RKO (cell line): ENCODE data around the gene SORCS2.

Experiments
- DNase-seq: peaks from one replicate; pipeline ENCODE4 v3.0.0-alpha.2; 2016; ENCODE audit warnings: low spot score

The SORCS2 gene

DNA sequence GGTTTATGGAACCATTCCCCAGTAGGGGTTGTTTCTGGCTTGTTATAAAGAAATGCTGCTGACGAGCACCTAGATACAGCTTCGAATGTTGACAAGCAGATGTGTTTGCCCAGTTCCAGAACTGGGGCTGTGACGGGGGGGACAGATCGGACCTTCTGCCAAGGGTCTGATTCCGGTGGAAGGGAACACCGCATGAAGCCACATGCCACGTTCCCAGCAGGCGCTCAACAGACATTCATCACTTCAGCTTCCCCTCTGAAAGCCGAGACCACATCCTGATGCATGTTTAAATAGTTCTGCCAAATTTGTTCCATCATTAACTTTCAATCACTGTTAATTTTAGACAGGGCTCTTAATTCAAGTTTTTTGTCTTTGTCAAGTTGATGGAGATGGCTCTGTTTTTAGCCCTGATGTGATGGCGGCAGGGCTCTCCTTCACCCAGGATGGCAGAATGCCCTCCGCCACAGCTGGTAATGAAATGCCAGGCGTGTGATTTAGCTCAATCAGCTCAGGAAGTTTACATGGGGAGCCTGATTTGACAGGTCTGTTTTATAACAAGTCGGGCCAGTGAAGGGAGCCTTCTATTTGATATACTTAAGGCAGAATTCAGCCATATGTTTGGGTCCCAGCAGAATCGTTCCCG, 185.0 kb downstream of the SORCS2 start:
- DNase-seq = no peak

DNA sequence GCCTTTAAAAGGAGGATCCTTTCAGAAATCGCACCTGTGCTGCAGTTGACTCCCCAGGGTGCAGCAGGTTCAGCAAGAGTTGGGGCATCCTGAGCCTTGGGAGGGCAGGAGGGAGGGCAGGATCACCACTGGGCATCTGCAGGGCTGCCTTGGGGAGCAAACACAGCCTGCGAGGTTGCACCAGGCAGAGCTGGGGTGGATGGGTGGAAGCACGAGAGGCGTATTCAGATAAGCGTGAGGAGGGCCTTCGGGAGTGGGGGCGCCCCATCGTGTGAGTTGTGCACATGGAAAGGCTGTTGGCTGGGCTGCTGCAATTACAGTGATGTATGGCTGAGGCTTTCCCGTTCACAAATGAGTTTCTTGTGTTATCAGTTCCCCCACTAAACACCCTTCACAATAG, 186.8 kb downstream of the SORCS2 start:
- no peak for DNase-seq

DNA sequence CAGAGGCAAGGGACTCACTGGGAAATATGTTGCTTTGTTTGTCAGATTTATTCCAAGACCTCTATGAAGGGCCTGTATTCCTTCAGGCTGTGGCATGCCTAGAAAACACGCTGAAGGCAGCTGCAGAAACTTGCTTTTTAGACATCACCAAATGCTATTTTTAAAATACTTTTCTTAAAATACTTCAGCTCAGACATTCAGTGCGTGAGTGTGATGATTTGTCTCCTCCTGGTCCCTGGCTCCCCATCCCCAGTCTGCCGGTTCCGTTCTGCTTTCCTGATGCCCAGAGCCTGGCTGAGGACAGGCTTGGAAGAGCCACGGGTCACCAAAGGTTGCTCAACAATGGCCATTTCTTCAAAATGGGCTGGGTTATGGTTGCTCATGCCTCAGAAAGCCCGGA, 187.4 kb downstream of the SORCS2 start:
- no peak for DNase-seq

DNA sequence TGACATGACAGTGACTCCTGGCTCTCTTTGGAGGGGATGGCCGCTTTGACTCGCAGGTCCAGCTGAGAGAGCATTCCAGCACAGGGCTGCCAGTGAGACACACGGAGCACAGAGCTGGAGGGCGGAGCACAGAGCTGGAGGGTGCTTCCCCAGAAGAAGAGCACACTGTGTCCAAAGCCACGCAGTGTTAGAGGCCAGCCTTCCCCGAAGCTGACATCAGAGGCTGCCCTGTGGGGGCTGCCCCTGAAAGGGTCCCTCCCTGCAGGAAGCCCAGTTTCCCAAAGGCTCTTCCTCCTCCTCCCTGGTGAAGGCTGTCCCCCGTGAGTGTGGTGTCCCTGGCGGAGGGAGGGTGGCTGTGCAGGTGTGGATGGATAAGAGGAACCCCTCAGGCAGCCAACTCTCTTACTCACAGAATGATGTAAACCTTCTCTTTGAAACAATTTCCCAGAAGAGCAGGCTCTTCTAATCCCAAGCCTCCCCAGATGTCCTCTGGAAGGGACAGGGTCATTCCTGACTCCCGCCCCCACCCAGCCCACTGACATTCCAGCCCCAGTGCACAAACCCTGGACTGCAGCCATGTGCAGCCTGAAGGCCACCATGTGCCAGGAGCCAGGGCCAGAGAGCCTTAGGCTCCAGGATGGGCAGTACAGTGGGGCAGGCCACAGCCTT, 189.0 kb downstream of the SORCS2 start:
- no peak for DNase-seq

DNA sequence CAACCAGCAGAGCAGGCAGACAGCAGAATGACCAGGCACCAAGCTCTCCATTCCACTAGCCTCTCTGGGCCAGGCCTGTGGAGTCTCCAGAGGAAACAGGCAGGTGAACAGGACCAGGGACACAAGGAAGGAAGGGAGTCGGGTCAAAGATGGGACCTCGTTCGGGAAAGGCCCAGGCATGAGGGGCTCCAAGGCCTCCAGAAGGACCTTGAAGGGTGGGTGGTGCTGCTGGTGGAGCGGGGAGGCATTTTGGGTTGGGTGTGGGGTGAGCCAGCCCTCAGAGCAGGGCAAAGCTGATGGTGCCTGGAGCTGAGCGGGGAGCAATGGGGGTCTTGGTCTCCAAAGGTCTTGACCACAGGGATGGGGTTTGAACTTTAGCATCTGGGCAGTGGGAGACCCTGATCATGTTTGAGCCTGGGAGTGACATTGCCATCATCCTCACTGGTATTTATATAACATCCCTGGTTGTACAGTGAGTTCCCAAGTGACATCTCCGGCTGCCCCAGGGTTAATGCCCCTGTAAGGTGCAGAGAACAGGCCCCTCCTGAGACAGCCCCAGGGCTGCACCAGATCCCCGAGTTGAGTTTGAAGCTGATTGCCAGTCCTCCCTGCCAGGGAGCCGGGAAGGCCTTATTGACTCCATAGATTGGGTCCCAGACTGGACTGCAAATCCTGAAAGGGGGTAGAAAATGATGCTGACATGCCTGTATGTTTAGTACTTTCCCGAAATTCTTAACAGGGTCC, 189.7 kb downstream of the SORCS2 start:
- DNase-seq = no peak

DNA sequence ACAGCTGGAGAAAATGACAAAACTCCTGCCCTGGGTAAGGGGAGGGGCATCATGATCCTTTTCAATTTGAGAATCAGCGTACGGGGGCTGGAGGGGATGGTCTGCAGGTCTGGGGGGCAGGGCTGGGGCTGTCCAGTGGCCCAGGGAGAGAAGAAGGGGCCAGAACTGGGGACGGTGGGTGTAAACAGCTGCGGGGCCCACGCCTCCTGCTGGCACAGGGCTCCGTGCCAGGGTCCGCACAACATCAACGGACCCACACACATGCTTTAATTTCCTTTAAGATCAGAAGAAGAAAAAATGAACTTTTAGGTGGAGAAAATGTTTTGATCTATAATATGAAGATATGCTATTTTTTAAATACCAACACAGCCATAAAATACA, 190.3 kb downstream of the SORCS2 start:
- no peak for DNase-seq

DNA sequence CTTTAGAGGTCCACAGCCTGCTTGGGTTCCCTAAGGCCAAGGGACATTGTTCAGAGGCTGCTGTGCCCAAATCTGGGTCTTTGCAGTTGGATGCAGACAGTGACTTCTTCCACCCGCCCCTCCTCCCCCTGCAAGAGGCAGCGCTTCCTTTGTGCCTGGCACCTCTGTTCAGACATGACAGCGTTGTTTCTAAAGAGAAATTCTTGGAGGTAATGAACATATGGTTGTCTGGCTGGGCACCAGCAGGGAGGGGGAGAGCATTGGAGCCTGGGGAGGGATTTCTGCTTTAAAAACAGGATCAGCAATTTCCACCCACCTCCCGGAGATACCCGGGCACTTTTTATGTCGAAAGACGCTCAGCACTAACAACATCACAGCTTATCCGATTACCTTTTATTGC, 190.9 kb downstream of the SORCS2 start:
- no peak for DNase-seq

DNA sequence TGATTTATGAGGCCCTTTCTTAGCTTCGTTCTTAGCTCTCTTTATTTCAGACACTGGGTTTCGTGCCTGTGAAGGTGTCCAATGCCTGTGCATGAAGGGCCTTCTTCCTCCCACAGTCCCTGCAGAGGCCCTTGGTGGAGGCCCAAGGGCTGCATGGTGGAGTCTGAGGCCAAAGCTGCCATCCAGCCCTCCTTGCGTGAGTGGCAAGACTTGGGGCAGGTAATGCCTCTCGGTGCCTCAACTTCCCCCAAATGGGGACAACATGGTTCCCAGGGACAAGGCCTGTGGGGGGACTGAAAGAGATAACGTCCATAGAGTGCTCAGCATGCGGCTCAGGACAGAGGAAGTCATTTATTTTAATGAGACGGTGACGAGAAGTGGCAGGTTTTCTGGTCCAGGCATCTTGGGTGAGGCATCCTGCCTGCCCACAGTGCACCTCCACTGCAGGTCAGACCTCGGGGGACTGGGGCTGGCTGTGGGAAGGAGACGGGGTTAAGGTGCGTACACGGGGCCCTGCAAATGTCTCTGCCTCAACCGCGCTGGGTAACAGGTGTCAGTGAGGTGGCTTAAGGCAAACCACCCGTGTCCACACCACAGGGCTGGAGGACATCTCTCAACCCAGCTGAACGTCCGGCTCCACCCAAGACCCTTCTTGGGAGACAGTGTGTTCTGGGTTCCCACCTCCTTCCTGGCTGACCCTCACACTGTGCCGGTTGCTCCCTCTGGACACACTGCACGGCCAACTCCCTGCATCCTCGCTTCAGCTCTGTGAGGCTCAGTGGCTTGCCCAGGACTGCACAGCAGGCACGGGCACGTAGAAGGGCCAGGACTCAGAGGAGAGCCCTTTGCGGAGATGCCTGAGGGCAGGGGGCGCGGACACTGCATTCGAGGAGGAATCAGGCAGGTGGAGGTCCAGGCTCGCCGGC, 191.9 kb downstream of the SORCS2 start:
- no peak for DNase-seq

DNA sequence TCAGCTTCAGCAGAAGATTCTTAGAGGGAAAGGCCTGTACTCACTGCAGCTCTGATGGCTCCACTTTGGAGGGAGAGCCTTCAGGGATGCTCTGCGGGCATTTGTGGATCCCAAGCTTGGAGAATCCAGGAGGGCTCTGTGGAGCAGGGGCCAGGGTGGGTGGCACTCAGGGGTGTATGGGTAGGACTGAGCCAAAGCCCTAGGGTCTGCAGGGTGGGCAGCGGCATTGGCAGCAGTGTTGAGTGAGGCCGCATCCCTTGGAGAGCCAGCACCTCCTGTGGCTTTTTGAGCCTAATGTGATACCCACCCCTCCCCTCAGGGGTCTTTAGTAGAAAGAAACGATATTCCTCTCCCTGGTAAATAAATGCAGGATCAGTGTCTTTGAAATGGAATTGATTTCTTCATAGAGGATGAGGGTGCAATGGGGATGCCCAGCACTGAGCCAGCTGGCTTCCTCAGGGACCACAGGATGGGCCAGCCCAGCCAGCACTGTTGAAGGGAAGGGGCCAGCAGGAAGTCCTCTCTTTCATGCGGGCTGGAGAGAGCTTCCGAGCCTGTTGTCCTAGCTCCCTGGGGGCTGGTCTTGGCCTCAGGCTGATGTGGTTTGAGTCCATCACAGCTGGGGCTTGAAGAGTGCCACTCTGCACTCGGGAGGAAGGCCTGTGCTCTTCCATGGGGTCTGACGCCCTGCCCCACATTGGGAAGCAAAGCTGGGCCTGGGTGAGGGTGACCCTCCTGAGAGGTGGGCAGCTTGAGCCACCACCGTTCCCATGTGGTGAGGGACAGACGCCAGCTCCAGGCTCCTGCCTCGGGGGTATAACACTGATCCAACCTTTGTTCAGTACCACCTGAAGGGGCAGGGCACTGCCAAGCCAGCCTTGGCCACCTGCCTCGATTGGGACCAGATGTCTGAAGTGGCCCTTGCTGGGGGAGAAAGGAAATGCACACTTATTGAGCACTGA, 192.9 kb downstream of the SORCS2 start:
- DNase-seq = no peak

DNA sequence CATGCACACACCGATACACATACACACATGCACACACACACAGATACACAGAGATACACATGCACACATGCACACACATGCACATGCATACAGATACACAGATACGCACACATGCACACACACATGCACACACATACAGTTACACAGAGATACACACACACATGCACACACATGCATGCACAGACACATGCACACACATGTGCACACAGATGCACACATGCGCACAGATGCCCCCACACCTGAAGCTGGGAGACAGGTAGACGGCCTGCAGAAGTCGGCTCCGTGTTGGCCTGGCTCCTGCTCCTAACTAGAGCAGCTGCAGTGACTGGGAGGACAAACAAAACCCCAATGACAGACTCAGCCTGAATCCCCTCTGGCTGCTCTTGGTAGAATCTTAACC, 195.6 kb downstream of the SORCS2 start:
- DNase-seq = no peak

DNA sequence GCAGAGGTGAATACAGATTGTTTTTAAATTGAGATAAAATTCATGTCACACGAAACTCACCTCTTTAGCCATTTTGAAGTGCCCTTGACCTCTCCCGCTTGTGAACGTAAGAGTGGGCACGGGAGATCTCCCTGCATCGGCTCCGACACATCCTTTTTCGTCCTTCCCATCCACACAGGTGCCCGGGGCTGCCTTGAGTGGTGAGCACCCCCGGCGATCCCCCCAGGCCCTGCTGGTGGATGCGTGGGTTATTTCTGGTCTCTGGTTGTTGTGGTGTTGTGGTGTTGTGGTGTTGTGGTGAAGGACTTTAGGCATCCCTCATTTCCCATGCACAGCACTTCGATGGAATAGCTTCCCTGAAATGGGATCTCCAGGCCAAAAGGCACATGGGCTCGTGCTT, 196.3 kb downstream of the SORCS2 start:
- no peak for DNase-seq

DNA sequence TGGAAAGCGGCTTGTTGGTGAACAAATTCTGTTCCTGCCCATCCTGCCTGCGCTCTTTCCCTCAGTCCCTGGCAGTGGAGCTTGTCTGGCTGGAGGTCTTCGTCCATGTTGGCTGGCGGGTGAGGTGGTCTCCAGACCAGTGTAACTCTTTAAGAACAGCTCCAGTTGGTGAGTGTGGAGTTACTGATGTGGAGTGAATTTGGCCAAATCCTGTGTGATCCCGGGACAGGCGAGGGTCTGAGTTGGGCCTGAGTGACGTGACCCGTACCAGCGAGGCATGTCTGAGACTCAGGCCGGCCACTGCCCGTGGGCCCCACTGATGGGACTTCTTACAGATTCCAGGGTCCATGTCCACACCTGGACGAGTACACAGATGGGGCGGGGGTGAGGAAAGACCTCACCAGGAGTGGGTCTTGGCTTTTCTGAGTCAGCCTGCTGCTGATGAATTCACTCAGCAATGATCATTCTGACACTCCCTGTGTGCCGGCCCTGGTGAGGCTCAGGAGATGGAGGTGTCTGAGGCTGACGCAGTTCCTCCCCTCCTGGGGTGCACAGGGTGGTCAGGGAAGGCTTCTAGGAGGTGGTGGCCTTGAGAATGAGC, 196.9 kb downstream of the SORCS2 start:
- no peak for DNase-seq

DNA sequence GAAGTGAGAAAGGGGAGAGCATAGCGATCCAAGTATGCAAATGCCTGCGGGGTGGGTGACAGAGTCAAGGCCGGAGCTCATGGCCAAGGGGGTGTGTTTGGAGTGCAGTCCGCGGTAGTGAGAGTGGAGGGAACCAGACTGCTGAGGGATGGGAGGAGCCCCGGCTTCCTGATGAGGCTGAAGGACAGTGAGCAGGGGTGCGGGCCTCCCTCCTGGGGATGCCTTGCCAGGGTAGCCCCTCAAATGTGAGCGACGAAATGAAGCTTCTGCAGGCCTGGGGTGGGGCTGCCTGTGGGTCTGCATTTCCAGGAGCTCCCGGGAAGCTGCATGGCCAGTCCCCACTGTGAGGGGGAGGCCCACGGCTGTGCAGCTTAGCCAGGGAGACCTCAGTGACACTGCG, 197.4 kb downstream of the SORCS2 start:
- DNase-seq = no peak

DNA sequence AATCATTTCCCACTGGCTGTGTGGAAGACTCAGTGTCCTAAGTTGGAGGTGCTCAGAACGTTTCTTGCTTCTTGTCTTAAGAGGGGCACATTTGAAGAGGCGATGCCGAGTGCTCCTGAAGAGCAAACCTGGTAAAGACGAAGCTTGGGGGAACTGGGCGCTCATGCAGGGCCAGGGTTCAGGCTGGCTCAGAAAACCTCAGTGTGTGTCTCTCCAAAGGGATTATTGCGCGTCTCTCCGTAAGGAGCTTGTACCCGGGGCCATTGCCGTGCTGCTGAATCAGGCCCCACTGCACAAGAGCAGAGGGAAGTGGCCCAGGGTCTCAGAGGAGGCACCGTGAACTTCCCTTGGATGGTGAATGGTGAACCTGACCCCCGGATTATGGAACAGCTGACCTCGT, 198.0 kb downstream of the SORCS2 start:
- no peak for DNase-seq

DNA sequence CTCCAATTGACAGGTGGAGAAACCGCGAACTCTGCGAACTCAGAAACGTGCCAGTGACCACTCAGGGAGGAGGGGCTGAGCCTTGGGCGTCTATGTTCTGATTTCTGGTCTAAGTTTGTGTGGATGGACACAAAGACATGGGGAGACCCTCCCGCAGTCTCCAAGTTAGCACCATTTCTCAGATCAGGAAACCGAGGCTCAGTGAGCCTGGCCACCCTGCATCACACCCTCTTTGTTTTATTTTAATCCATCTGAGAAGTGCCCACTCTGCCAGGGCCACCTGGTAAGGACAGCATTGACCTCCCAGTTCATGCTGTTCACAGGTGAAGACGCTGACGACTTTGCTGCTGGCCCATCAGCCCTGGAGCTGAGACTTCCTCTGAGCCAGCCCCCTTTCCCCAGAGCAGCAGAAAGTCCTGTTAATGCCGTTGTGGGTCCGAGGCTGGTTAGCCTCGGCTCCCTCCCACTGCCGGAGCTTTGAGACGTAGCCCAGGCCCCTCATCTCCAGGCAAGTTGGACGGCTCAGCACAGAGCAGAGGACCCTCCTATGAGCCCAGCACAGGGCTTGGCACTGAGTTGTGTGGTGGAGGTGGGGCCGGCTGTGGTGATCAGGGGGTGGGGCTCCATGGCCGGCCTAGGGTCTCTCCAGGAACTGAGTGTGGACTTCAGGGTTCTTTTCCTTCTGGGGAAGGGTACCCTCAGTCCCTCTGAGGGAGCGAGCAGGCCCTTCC, 198.7 kb downstream of the SORCS2 start:
- no peak for DNase-seq

DNA sequence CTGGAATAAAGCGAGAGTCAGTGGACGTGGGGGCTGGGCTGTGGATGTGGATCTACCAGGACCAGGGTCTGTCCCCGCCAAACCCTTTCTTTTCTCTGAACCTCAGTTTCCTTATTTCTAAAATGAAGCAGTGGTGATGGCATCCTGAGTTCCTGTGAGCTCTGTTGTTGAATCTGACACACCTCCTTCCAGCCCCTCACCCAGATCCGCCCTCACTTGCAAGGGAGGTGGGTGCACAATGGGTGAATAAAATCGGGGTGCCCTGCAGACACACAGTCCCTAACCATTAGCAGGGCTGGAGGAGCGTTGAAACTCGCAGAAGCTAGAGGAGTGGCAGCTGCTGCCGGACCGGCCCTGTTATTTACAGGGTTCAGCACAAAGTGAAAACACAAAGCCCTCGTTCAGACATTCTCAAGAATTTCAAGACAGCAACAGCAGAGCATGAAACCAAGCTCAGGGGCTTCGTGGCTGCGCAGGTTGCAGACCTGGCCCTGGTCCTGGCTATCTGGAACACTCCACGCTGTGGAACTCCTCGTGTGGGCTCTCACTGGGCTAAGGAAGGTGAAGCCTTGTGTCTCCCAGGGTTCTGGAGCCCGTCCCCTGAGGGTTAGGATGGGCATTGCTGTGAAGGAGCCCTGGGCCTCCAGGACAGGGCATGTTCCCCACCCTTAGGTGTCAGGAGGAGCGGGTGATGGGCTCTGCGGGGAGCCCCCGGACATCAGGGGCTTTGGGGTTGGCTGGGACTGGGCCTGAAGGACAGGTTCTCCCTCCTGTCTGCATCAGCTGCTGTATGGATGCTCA, 199.5 kb downstream of the SORCS2 start:
- DNase-seq = no peak

DNA sequence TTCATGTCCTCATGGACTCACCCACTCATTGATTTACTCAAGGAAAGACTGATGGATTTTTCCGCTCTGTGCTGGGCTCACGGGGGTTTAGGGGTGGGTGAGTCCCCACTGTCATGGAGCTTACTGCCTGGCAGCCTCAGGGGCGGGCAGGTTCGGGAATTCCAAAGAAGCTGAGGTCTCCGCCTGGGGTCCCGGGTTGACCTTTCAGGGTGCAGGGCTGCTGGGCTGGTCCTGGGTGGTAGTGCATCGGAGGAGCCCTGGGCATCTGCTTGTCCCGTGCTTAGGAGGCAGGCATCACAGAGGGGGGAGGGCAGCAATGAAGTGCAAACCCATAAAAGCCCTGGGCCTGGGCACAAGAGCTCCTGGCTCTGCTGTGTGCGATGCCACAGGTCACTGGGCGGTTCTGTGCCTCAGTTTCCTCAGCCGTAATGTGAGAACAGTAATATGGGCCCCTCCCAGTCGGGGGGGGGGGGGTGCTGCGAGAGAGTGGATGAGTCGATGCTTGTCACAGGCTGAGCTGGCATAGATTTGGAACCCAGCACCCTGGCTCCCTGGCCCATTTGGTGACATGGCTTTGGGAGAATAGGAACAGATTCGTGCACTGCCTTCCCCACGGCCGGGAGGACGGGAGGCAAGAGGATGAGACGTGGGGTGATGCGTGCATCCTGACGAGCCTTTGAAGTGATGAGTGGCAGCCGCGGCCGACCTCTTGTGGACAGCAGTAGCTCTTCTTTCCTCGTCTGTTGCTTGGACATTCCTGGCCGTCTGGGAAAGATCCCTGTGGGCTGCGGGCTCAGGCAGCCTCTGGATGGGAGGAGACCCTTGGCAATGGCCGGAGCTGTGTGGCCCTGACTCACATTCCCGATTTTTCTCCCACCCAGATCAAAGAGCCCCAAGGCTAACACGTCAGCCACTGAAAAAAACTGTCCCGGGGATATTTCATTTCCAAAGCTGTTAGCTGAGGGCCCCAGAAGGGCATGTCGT, 200.4 kb downstream of the SORCS2 start:
- no peak for DNase-seq
